ENCODE data around the gene ATG9B.
"Not testable (repeated sequence)": the region's sequence is repeated elsewhere in the genome, so short reads cannot be mapped to it uniquely, and the experiment has no call there.

ATG9B gene

DNA sequence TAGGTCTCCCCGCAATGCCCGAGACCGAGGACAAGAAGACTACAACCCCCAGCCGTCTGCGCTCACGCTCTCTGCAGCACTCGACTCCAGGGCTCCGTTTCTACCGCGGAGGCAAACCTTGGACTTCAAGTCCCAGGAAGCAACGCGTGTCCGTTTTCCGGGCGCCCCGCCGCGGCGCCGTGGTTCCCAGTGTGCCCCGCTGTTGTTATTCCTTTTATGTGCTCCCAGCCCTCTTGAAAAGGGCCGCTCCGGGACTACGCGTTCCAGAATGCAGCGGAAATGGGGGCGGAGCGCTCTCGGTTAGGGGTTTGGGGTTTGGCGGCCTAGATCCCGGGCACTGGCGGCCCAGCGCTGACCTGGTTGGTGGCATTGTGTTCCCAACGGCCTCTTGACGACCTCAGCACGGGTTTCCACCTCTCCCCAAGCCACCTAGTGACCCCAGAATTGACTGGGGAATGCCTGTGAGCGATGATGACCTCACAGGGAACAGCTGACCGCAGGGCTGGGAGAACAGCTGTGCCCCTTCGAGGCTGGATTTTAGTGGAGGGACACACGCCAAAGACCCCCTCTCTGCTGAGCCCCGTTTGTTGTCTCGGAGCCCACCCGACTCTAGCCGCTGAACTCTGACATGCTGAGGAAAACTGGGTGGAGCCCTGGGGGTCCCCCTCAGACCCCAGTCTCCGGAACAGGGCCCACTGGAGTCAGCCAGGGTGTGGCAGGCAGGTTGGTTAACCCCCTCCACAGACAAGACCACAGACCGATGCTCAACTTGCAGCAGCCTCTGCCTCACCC lies 33.9 kb upstream of the ATG9B start:
- peak; percentile 98 for DNase-seq (ENCODE audit: low spot score)

DNA sequence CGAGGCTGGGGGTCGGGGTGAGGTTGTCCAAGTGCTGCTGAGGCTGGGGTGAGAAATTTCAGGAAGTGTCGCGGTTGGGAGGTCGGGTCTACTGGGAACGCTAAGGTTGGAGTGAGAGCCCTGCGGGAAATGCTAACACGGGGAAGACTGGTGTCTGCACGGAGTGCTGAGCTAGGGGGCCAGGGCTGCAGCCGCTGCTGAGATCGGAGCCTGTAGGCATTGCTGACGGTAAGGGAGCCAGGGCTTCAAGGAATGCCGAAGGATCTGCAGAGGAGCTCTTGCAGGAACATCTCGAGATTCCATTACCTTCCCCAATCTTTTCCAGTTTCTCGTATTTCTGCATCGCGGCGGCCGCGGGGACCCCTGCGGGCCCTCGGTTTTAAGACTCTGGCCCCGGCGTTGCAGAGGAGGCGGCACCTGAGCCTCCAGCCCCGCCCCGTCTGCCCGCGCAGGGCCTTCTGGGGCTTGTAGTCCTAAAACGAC lies 33.3 kb upstream of the ATG9B start, which contains the start of gene CDK5:
CDK5 (minus strand) TSS at position 392 of the 483 bp plus-strand sequence; CDS start at position 343, 49 bp downstream.
- no peak for DNase-seq (ENCODE audit: low spot score)

DNA sequence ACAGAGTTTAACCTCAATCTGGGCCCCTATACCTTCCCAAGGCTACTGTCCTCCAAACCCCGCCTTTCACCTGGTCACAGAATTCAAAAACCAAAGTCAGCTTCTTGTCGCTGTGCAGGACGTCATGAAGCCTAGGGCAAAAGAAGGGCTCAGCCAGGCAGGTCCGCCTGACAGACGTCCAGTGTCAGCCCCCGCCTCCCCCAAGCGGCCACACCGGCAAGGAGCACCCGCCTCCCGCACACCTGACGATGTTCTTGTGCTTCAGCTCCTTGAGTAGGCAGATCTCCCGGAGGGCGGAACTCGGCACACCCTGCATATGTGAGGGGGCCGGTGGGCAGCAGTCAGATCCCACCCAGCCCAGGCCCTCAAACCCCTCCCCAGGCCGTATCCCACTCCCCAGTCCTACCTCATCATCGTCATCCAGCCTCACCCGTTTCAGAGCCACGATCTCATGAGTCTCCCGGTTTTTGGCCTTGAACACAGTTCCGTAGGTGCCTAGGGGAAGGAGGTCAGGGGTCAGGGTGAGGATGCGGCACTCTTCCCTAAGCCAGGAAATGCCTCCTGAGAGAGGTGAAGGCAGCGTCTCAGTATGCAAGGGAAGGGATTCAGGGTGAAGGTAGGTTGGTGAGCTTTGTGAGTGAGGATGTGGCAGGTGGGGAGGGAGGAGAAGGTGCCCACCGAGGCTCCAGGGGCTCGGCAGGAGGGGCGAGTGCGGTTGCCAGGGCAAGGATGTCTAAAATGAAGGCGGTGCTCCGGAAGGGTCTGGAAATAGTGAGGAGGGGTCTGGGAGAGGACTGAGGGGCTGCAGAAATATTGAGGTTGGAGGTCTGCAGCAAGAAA lies 32.6 kb upstream of the ATG9B start:
- DNase-seq (ENCODE audit: low spot score) = no peak

- no peak for DNase-seq (ENCODE audit: low spot score)
Observed at GRCh38 chr7:151056283-151056665, 32.0 kb upstream of the ATG9B start.

GRCh38 chr7:151053751-151054150 lies 29.5 kb upstream of the ATG9B start:
- no peak for DNase-seq (ENCODE audit: low spot score)

DNA sequence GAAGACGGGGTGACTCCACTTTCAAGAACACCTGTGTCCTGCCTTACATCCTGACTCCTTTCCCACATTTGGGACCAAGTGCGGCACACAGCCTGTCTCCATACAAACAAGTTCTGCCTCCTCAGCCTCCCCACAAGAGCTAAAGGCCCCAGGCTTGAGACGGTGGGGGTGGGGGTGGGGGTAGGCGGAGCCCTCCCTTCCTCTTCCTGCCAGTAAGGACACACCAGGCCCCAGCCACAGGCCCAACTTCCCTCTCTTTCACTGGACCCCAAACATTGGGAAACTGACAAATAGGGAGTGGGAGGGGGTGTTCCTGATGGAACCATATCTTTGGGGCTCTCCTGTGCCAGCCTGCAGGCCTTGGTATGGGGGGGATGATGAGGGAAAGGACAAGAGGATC lies 28.8 kb upstream of the ATG9B start:
- DNase-seq (ENCODE audit: low spot score) = no peak

DNA sequence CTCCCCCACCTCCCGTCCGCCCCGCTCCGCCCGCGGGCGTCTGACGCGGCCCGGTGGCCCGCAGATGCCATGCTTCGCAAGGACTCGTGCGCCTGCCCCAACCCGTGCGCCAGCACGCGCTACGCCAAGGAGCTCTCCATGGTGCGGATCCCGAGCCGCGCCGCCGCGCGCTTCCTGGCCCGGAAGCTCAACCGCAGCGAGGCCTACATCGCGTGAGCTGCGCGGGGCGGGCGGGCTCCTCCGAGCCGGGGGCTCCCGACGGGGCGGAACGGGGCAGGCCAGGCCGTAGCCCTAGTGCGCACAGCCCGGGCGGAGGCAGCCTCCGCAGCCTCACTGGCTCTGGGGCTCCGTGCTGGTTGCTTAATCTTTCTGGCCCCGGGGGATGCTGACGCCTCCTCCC lies 26.8 kb upstream of the ATG9B start:
- peak; percentile 62 for DNase-seq (ENCODE audit: low spot score)

DNA sequence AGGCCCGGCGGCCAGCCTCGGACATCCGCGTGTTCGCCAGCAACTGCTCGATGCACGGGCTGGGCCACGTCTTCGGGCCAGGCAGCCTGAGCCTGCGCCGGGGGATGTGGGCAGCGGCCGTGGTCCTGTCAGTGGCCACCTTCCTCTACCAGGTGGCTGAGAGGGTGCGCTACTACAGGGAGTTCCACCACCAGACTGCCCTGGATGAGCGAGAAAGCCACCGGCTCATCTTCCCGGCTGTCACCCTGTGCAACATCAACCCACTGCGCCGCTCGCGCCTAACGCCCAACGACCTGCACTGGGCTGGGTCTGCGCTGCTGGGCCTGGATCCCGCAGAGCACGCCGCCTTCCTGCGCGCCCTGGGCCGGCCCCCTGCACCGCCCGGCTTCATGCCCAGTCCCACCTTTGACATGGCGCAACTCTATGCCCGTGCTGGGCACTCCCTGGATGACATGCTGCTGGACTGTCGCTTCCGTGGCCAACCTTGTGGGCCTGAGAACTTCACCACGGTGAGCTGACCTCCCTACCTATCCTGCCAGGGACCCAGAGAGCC lies 24.7 kb upstream of the ATG9B start:
- no peak for DNase-seq (ENCODE audit: low spot score)

DNA sequence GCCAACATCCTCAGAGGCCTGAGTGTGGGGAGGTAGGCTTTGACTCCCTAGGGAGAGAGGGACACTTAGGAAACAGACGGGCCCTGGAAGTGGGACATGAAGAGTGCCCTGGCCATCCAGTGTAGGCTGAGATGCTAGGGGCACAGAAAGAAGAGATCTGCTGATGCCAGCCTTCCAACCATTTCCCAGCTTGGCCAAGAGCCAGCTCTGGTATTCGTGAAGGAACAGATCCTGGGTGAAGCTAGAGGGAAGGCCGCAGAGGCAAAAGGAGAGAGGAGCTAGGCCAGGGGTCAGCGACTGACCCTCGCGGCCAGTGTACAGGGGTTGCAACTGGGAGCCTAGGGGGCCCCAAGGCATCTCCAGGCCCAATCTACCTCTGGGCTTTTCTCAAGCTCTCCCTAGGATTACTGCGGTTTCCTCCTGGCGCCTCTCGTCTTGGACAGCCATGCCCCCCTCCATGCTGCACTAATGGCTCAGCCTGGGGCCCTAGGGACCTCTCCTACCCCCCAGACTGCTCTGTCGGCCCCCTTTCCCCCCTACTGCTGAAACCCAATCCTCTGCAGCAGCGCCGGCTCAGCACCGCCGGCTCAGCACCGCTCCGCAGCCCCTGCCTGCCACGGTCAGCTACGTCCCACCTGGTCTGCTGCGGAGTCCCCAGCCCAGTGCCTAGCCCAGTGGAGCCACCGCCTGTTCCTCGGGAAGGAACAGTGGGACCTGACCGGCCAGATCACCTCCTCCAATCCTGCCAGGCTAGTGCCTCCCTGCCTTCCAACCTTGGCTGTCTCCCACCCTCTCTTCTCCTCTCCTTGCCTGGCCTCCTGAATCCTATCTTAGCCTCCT lies 23.9 kb upstream of the ATG9B start, which contains the start of gene ASIC3:
ASIC3 (plus strand) TSS at position 556 of the 840 bp plus-strand sequence. CDS start 355 bp downstream, outside the sequence.
- DNase-seq (ENCODE audit: low spot score) = no peak

GRCh38 chr7:151046603-151047573 lies 22.6 kb upstream of the ATG9B start:
- no peak for DNase-seq (ENCODE audit: low spot score)

DNA sequence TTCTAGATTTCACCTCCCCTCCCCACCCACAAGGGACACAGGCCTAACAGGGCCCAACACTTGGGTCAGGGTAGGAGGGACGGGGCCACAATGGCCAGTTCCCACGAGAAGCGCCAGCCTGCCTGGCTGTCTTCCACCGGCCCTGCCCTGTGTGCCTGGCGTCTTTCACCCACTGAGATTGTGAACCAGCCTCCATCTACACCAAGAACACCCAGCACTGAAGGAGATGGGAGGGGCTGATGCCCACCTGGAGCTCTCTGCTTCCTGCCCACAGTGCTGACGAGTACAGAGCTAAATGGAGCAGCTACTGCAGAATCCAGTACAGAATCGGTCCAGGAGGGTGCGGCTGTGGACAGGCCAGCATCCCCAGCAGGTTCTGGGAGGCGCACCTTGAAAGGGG lies 21.7 kb upstream of the ATG9B start:
- no peak for DNase-seq (ENCODE audit: low spot score)

DNA sequence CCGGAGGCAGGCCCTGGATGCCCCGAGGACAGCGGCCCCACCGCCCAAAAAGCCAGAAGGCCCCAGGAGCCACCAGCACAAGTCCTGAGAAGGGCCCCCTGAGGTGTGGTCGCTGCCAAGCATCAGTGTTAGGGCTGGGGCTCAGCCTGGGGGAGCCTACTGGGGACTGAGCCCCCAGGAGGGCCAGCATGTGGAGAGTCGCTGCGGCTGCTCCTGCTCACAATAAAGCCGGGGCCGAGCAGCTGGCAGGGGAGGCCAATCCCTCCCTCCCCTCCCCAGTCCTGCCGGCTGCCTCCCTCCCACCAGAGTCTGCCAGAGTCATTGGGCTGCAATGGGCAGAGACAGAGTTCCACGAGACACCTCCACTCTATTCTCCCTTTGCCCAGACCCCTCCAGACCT lies 21.0 kb upstream of the ATG9B start:
- no peak for DNase-seq (ENCODE audit: low spot score)

DNA sequence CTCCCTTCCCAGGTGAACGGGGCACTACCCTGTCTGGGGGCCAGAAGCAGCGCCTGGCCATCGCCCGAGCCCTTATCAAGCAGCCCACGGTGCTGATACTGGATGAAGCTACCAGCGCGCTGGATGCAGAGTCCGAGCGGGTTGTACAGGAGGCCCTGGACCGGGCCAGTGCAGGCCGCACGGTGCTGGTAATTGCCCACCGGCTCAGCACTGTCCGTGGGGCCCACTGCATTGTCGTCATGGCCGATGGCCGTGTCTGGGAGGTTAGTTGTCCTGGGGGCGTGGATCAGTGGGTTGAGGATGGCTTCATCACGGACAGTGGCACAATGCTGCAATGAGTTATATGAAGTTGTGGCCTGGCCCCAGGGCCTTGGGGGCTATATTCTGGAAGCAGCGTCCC lies 19.7 kb upstream of the ATG9B start:
- no peak for DNase-seq (ENCODE audit: low spot score)

GRCh38 chr7:151043449-151043848 lies 19.2 kb upstream of the ATG9B start:
- DNase-seq (ENCODE audit: low spot score) = not testable (repeated sequence)

- DNase-seq (ENCODE audit: low spot score) = no peak
Observed at GRCh38 chr7:151040616-151041375, 16.5 kb upstream of the ATG9B start.

- no peak for DNase-seq (ENCODE audit: low spot score)
Observed at GRCh38 chr7:151039850-151040548, 15.7 kb upstream of the ATG9B start.

- DNase-seq (ENCODE audit: low spot score) = peak; percentile 100
Observed at GRCh38 chr7:151038951-151039849, 14.9 kb upstream of the ATG9B start.

- DNase-seq (ENCODE audit: low spot score) = no peak
Observed at GRCh38 chr7:151035902-151036301, 11.6 kb upstream of the ATG9B start.
